Measurements from ENCODE around the gene ANXA10. TPM values are rescaled to one million over a fixed set of nuclear protein-coding genes. Genes with fewer than 3 reads are reported as not detected.
A peak's percentile ranks its signal among the peaks of the same experiment; 100 is the strongest.

ANXA10 gene
- total and polyA plus RNA-seq, 2 of the 4 experiments (the other 2 are of a cell fraction) = 0.44 to 0.72 TPM

DNA sequence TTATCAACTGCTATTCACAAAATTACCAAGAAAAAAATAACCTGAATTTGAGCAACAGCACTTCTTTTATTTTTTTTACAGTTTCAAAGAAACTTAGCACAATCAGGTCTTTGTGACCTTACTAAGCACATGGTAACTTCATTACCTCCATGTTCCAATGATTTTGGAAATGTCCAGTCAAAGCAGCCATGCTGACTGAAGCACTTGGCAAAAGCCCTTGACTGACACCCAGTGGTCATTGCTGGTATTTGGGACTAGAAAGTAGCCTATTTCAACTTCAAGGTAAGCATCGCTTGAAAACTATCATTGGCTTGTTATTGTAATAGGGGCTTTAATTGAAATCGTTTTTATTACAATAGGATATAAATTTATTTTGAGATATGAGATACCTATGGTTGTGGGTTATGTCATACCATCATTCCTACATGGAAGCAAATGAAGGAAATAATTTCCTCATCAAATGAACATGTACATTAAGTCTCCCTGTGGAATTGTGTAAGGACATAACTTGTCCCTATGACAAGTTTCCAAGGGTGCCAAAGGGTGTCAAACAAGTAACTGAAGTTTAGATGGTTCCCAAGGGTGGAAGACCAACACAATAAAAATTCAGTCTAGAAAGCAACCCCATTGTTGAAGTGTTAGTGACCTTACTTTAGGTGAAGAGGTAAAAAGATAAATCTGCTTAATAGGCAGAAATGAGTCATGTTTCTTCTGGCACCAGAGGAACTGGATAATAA is 15.2 kb upstream of the ANXA10 start:
- Histone ChIP-seq H3K14ac (replicated peaks; ENCODE audit: low read depth, low read length) (no peak overlapping the region), H3K4ac (ENCODE audit: low read depth, low read length) (no peak overlapping the region), H3K23ac (ENCODE audit: low read depth, low read length) (no peak overlapping the region), H3K9ac (ENCODE audit: low read depth, low read length) (no peak overlapping the region), H3K9me1 (ENCODE audit: insufficient read depth, low read length) (no peaks in the 10 kb centered on the region), H3K18ac (ENCODE audit: low read depth, low read length) (no peak overlapping the region), H3K4me1 (ENCODE audit: control insufficient read depth, insufficient read depth, low read length) (no peaks in the 10 kb centered on the region), H3K79me1 (ENCODE audit: low read depth in 1 of 2, low read length in 2 of 2) (no peaks in the 10 kb centered on the region), H3K4me2 (ENCODE audit: low read depth, low read length) (no peak overlapping the region), H3K36me3 (ENCODE audit: control insufficient read depth, insufficient read depth, low read length) (no peaks in the 10 kb centered on the region), H2BK5ac (ENCODE audit: low read depth, low read length, poor library complexity, severe bottlenecking) (no peak overlapping the region), H4K5ac (ENCODE audit: low read depth, low read length) (no peak overlapping the region), H3K4me3 (ENCODE audit: insufficient read depth, low read depth, low read length) (no peak overlapping the region), H2AFZ (replicated peaks; ENCODE audit: low read length, poor library complexity) (no peak overlapping the region), H3K56ac (ENCODE audit: extremely low read depth, insufficient read depth, low read length) (no peak overlapping the region), H2AK5ac (ENCODE audit: low read depth, low read length) (no peak overlapping the region), H2AK9ac (replicated peaks; ENCODE audit: low read depth, low read length, poor library complexity) (no peak overlapping the region), H2BK15ac (ENCODE audit: low read depth, low read length) (no peak overlapping the region), H4K20me1 (ENCODE audit: insufficient read depth, low read length) (no peaks in the 10 kb centered on the region), H3K27ac (ENCODE audit: insufficient read depth, low read length) (no peak overlapping the region), H4K8ac (ENCODE audit: low read depth in 2 of 2, low read length in 2 of 2) (no peak overlapping the region), H3K9me3 (ENCODE audit: control insufficient read depth, insufficient read depth, low read length) (no peaks in the 10 kb centered on the region), H3K27me3 (ENCODE audit: control insufficient read depth, insufficient read depth, low read length) (no peaks in the 10 kb centered on the region), H2BK120ac (ENCODE audit: low read depth, low read length) (no peak overlapping the region), H2BK20ac (ENCODE audit: low read depth, low read length) (no peak overlapping the region), H4K91ac (ENCODE audit: insufficient read depth, low read depth, low read length) (no peak overlapping the region)
- intact Hi-C loops (cut with micrococcal nuclease) = loop anchor here (1.0 to 5.0 kb wide), 4 partner anchors 77 to 1910 kb away; no protein-coding TSS in a partner anchor
- TF ChIP-seq RFX5 (IDR thresholded peaks at IDR 0.05; ENCODE audit: low read depth, low read length) (no peak), RAD21 (IDR thresholded peaks at IDR 0.05; ENCODE audit: low read length) (peak; percentile 93), MXI1 (IDR thresholded peaks at IDR 0.05; ENCODE audit: borderline replicate concordance, low read depth, low read length) (no peak), BHLHE40 (IDR thresholded peaks at IDR 0.05; ENCODE audit: low read depth, low read length) (no peak), CEBPB (IDR thresholded peaks at IDR 0.05; ENCODE audit: low read depth, low read length) (no peak), SMC3 (IDR thresholded peaks at IDR 0.05; ENCODE audit: low read depth, low read length) (peak; percentile 88), MAFK (IDR thresholded peaks at IDR 0.05; ENCODE audit: low read depth, low read length) (peak; percentile 59), CHD1 (IDR thresholded peaks at IDR 0.05; ENCODE audit: low read depth, low read length) (no peak)
- TF ChIP-seq, protein P1, sequence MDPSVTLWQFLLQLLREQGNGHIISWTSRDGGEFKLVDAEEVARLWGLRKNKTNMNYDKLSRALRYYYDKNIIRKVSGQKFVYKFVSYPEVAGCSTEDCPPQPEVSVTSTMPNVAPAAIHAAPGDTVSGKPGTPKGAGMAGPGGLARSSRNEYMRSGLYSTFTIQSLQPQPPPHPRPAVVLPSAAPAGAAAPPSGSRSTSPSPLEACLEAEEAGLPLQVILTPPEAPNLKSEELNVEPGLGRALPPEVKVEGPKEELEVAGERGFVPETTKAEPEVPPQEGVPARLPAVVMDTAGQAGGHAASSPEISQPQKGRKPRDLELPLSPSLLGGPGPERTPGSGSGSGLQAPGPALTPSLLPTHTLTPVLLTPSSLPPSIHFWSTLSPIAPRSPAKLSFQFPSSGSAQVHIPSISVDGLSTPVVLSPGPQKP (IDR thresholded peaks at IDR 0.05; ENCODE audit: borderline replicate concordance, low read depth, low read length) = no peak
- TF ChIP-seq, protein P2, sequence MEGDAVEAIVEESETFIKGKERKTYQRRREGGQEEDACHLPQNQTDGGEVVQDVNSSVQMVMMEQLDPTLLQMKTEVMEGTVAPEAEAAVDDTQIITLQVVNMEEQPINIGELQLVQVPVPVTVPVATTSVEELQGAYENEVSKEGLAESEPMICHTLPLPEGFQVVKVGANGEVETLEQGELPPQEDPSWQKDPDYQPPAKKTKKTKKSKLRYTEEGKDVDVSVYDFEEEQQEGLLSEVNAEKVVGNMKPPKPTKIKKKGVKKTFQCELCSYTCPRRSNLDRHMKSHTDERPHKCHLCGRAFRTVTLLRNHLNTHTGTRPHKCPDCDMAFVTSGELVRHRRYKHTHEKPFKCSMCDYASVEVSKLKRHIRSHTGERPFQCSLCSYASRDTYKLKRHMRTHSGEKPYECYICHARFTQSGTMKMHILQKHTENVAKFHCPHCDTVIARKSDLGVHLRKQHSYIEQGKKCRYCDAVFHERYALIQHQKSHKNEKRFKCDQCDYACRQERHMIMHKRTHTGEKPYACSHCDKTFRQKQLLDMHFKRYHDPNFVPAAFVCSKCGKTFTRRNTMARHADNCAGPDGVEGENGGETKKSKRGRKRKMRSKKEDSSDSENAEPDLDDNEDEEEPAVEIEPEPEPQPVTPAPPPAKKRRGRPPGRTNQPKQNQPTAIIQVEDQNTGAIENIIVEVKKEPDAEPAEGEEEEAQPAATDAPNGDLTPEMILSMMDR (conservative IDR thresholded peaks at IDR 0.05; ENCODE audit: low read depth, low read length) = peak; percentile 93
- BruUV-seq (replicated peaks) = no TSS peak
- ChIA-PET CTCF (no interaction called here), POLR2A (ENCODE audit: unreplicated experiment) (no interaction called here)
- WGBS, 2 experiments (ENCODE audit: extremely low coverage in 2 of 2, insufficient read length in 1 of 2) = no CpG with 5 or more reads among the region's 2 CpGs
- peak; percentile 81 for ATAC-seq (ENCODE audit: low read depth)
- DNase-seq = peak; percentile 71
- dilution Hi-C loops (cut with HindIII; ENCODE audit: low sequenced_read_pairs, unreplicated experiment) = no loop called here
- in situ Hi-C loops (cut with MboI; ENCODE audit: low sequenced_read_pairs) = no loop called here
